HepG2 (cell line): ENCODE measurements around the gene THUMPD1. TPM values are rescaled to one million over a fixed set of nuclear protein-coding genes. Genes with fewer than 3 reads are reported as not detected.

Source experiments
- KAT2B ChIP-seq: fragments of 150-350 bp; IDR thresholded peaks from 2 replicates; pipeline ENCODE4 v1.6.1; 2014; ENCODE audit warnings: low read depth, low read length, borderline replicate concordance
- MEF2D ChIP-seq: sonication (generic); formaldehyde crosslinking; IDR thresholded peaks from 2 replicates; pipeline ENCODE4 v1.5.1; 2020; ENCODE audit warnings: mild to moderate bottlenecking, missing genetic modification reagents
- PRMT3 ChIP-seq: sonication (generic); formaldehyde crosslinking; IDR thresholded peaks from 2 replicates; pipeline ENCODE4 v1.8.1; 2022; ENCODE audit warnings: low read depth, mild to moderate bottlenecking, moderate library complexity, missing genetic modification reagents, borderline replicate concordance
- RFX5 ChIP-seq: IDR thresholded peaks from 2 replicates; pipeline ENCODE4 v1.6.1; 2011; ENCODE audit warnings: low read depth, low read length, improper control_type of control experiment
- SMC3 ChIP-seq: IDR thresholded peaks from 2 replicates; pipeline ENCODE4 v1.6.1; 2011; ENCODE audit warnings: low read length, improper control_type of control experiment
- SSRP1 ChIP-seq: IDR thresholded peaks from 2 replicates; pipeline ENCODE4 v1.6.1; 2016; ENCODE audit warnings: control low read depth
- ZFP62 ChIP-seq: sonication (generic); formaldehyde crosslinking; IDR thresholded peaks from 2 replicates; pipeline ENCODE4 v1.4.0; 2020; ENCODE audit warnings: missing genetic modification reagents
- ZNF180 ChIP-seq: sonication (generic); formaldehyde crosslinking; IDR thresholded peaks from 2 replicates; pipeline ENCODE4 v1.4.0; 2020; ENCODE audit warnings: low read depth, missing genetic modification reagents, borderline replicate concordance
- ZNF225 ChIP-seq: sonication (generic); formaldehyde crosslinking; IDR thresholded peaks from 2 replicates; pipeline ENCODE4 v1.4.0; 2020; ENCODE audit warnings: mild to moderate bottlenecking, missing genetic modification reagents
- ZNF331 ChIP-seq: sonication (generic); formaldehyde crosslinking; IDR thresholded peaks from 2 replicates; pipeline ENCODE4 v1.4.0; 2020; ENCODE audit warnings: missing genetic modification reagents
- ZNF780A ChIP-seq: sonication (generic); formaldehyde crosslinking; IDR thresholded peaks from 2 replicates; pipeline ENCODE4 v1.8.0; 2022; ENCODE audit warnings: mild to moderate bottlenecking, missing genetic modification reagents, moderate library complexity
- polyA plus RNA-seq, 8 experiments: library from polyadenylated mRNA; depleted of rRNA in 3 of 8; stranded (reverse) in 7 of 8; unstranded in 1 of 8; fragments of >200 nt; fragmentation: Illumina TruSeq in 4 of 8; extraction: Trizol in 4 of 8; gene quantifications; 2 replicates each; pipeline versions ENCODE4 v1.2.1 to v1.2.3, GENCODE V29; 2011 to 2016; ENCODE audit warnings: low read depth in 4 of 8, missing spikeins in 1 of 8, mixed read lengths in 1 of 8; ENCODE audit not compliant: insufficient read depth in 1 of 8
- total RNA-seq, 5 experiments: library from RNA; depleted of rRNA; stranded (reverse); fragments of >200 nt; fragmentation: Illumina TruSeq; extraction: Trizol; gene quantifications; 2 replicates each; pipeline ENCODE4 v1.2.3, GENCODE V29; 2016; ENCODE audit warnings: low read depth in 1 of 5
- TF ChIP-seq, protein P1 (sequence below): sonication (generic); formaldehyde crosslinking; IDR thresholded peaks from 2 replicates; pipeline ENCODE4 v1.4.0; 2020; ENCODE audit warnings: missing genetic modification reagents
- TF ChIP-seq, protein P2 (sequence below): sonication (generic); formaldehyde crosslinking; IDR thresholded peaks from 2 replicates; pipeline ENCODE4 v1.8.0; 2022; ENCODE audit warnings: low read depth, missing genetic modification reagents
- TF ChIP-seq, protein P3 (sequence below): sonication (generic); formaldehyde crosslinking; IDR thresholded peaks from 2 replicates; pipeline ENCODE4 v1.5.0; 2020; ENCODE audit warnings: mild to moderate bottlenecking, missing genetic modification reagents, borderline replicate concordance

The THUMPD1 gene
- total and polyA plus RNA-seq, 2 of the 13 experiments (the other 11 are each of a cell fraction or from before 2014, with no cell fraction given), result 22.7 to 69.1 TPM

DNA sequence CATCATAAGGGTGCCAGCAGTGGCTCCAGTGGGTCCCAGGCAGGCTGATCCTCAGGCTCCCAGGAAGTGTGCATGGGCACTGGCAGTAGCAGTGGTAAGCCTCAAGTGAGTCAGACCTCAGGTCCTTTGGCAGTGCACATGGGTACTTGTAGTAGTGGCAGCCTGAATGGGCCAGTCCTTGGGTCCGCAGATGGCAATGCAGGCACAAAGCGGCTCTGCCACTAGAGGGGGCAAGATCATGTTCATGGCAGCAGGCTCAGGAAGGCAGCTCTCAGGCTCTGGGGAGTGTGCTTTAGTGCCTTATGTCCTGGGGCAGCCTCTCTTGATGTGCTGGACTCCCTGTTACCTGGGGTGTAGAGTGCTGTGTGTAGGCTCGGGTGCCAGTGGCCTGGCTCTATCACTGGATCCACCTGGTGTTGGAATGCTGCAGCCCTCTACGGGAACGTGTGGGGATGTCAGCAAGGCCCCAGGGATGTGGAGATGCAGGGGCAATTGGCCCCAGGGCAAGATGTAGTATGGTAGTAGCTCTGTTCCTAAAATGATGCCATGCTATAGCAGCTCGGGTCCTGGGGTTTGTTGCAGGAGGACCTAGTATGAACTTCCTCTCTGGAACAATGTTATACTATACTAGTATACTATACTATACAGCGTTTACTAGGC lies 33.2 kb upstream of the THUMPD1 start (continued):
- TF ChIP-seq ZNF331 (CRISPR knock-in tag) (no peak), ZNF180 (no peak), SMC3 (peak; percentile 74), PRMT3 (CRISPR knock-in tag) (no peak), SSRP1 (no peak), MEF2D (CRISPR knock-in tag) (no peak; the same call in 1 of the 2 replicates), RFX5 (no peak), KAT2B (no peak), ZNF780A (CRISPR knock-in tag) (no peak; the same call in 1 of the 2 replicates), ZNF225 (no peak), ZFP62 (CRISPR knock-in tag) (no peak)
- TF ChIP-seq, protein P1, sequence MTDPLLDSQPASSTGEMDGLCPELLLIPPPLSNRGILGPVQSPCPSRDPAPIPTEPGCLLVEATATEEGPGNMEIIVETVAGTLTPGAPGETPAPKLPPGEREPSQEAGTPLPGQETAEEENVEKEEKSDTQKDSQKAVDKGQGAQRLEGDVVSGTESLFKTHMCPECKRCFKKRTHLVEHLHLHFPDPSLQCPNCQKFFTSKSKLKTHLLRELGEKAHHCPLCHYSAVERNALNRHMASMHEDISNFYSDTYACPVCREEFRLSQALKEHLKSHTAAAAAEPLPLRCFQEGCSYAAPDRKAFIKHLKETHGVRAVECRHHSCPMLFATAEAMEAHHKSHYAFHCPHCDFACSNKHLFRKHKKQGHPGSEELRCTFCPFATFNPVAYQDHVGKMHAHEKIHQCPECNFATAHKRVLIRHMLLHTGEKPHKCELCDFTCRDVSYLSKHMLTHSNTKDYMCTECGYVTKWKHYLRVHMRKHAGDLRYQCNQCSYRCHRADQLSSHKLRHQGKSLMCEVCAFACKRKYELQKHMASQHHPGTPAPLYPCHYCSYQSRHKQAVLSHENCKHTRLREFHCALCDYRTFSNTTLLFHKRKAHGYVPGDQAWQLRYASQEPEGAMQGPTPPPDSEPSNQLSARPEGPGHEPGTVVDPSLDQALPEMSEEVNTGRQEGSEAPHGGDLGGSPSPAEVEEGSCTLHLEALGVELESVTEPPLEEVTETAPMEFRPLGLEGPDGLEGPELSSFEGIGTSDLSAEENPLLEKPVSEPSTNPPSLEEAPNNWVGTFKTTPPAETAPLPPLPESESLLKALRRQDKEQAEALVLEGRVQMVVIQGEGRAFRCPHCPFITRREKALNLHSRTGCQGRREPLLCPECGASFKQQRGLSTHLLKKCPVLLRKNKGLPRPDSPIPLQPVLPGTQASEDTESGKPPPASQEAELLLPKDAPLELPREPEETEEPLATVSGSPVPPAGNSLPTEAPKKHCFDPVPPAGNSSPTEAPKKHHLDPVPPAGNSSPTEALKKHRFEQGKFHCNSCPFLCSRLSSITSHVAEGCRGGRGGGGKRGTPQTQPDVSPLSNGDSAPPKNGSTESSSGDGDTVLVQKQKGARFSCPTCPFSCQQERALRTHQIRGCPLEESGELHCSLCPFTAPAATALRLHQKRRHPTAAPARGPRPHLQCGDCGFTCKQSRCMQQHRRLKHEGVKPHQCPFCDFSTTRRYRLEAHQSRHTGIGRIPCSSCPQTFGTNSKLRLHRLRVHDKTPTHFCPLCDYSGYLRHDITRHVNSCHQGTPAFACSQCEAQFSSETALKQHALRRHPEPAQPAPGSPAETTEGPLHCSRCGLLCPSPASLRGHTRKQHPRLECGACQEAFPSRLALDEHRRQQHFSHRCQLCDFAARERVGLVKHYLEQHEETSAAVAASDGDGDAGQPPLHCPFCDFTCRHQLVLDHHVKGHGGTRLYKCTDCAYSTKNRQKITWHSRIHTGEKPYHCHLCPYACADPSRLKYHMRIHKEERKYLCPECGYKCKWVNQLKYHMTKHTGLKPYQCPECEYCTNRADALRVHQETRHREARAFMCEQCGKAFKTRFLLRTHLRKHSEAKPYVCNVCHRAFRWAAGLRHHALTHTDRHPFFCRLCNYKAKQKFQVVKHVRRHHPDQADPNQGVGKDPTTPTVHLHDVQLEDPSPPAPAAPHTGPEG (CRISPR knock-in tag), result no peak
- TF ChIP-seq, protein P2, sequence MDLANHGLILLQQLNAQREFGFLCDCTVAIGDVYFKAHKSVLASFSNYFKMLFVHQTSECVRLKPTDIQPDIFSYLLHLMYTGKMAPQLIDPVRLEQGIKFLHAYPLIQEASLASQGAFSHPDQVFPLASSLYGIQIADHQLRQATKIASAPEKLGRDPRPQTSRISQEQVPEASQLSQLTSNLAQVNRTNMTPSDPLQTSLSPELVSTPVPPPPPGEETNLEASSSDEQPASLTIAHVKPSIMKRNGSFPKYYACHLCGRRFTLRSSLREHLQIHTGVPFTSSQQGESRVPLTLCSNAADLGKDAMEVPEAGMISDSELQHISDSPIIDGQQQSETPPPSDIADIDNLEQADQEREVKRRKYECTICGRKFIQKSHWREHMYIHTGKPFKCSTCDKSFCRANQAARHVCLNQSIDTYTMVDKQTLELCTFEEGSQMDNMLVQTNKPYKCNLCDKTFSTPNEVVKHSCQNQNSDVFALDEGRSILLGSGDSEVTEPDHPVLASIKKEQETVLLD (CRISPR knock-in tag), result no peak
- TF ChIP-seq, protein P3, sequence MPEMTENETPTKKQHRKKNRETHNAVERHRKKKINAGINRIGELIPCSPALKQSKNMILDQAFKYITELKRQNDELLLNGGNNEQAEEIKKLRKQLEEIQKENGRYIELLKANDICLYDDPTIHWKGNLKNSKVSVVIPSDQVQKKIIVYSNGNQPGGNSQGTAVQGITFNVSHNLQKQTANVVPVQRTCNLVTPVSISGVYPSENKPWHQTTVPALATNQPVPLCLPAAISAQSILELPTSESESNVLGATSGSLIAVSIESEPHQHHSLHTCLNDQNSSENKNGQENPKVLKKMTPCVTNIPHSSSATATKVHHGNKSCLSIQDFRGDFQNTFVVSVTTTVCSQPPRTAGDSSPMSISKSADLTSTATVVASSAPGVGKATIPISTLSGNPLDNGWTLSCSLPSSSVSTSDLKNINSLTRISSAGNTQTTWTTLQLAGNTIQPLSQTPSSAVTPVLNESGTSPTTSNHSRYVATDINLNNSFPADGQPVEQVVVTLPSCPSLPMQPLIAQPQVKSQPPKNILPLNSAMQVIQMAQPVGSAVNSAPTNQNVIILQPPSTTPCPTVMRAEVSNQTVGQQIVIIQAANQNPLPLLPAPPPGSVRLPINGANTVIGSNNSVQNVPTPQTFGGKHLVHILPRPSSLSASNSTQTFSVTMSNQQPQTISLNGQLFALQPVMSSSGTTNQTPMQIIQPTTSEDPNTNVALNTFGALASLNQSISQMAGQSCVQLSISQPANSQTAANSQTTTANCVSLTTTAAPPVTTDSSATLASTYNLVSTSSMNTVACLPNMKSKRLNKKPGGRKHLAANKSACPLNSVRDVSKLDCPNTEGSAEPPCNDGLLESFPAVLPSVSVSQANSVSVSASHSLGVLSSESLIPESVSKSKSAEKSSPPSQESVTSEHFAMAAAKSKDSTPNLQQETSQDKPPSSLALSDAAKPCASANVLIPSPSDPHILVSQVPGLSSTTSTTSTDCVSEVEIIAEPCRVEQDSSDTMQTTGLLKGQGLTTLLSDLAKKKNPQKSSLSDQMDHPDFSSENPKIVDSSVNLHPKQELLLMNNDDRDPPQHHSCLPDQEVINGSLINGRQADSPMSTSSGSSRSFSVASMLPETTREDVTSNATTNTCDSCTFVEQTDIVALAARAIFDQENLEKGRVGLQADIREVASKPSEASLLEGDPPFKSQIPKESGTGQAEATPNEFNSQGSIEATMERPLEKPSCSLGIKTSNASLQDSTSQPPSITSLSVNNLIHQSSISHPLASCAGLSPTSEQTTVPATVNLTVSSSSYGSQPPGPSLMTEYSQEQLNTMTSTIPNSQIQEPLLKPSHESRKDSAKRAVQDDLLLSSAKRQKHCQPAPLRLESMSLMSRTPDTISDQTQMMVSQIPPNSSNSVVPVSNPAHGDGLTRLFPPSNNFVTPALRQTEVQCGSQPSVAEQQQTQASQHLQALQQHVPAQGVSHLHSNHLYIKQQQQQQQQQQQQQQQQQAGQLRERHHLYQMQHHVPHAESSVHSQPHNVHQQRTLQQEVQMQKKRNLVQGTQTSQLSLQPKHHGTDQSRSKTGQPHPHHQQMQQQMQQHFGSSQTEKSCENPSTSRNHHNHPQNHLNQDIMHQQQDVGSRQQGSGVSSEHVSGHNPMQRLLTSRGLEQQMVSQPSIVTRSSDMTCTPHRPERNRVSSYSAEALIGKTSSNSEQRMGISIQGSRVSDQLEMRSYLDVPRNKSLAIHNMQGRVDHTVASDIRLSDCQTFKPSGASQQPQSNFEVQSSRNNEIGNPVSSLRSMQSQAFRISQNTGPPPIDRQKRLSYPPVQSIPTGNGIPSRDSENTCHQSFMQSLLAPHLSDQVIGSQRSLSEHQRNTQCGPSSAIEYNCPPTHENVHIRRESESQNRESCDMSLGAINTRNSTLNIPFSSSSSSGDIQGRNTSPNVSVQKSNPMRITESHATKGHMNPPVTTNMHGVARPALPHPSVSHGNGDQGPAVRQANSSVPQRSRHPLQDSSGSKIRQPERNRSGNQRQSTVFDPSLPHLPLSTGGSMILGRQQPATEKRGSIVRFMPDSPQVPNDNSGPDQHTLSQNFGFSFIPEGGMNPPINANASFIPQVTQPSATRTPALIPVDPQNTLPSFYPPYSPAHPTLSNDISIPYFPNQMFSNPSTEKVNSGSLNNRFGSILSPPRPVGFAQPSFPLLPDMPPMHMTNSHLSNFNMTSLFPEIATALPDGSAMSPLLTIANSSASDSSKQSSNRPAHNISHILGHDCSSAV, result no peak
